ENCODE data around the gene PRR5L. TPM values are rescaled to one million over a fixed set of nuclear protein-coding genes. Genes with fewer than 3 reads are reported as not detected.

The PRR5L gene
- total RNA-seq, 1 donor from 2014 or later: 103 TPM

DNA sequence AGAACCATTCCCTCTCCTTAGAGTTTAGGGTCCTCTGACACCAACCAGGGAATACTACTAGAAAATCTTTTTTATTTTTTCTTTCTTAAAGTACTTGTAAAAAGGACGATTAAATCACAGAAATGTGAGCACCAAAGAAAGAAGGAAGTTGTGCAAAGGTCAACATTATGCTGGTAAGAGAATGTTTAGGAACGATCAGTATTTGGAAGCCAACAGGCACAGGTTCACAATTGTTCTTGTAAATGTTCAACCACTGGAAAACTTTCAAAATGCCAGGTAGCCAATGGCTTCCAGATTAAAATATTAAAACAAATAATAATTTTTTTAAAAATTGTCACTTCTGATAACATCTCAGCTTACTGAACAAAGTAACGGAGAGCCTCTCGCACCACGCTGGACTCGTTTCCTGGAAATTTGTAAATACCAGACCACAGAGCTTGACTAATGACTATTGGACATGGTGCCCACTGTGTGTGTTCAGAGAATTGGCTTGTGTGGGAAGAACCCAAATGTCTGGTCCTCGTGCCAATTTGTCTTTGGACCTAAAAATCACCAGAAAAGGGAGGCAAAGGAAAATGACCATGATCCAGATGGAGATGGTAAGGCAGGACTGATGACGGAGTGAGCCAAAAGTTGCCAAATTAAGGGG, 27.6 kb upstream of the PRR5L start:
- TF ChIP-seq CTCF (IDR thresholded peaks at IDR 0.05): no peak
- Mint-ChIP-seq H3K4me3 (ENCODE audit: unreplicated experiment) (no peak overlapping the region), H3K27me3 (ENCODE audit: unreplicated experiment) (peaks cover 8% of the 10 kb centered on the region), H3K4me1 (ENCODE audit: unreplicated experiment) (peaks cover 1% of the 10 kb centered on the region), H3K27ac (ENCODE audit: unreplicated experiment) (no peak overlapping the region), H3K9me3 (ENCODE audit: unreplicated experiment) (peaks cover 6% of the 10 kb centered on the region), H3K36me3 (ENCODE audit: unreplicated experiment) (peaks cover 28% of the 10 kb centered on the region)
- DNase-seq (ENCODE audit: extremely low spot score, unreplicated experiment): peak; percentile 11

- Mint-ChIP-seq H3K4me3 (ENCODE audit: unreplicated experiment) (no peak overlapping the region), H3K27me3 (ENCODE audit: unreplicated experiment) (no peaks in the 10 kb centered on the region), H3K9me3 (ENCODE audit: unreplicated experiment) (peaks cover 6% of the 10 kb centered on the region), H3K27ac (ENCODE audit: unreplicated experiment) (no peak overlapping the region), H3K4me1 (ENCODE audit: unreplicated experiment) (peaks cover 1% of the 10 kb centered on the region), H3K36me3 (ENCODE audit: unreplicated experiment) (peaks cover 35% of the 10 kb centered on the region)
- DNase-seq (ENCODE audit: extremely low spot score, unreplicated experiment): peak; percentile 48
- TF ChIP-seq CTCF (IDR thresholded peaks at IDR 0.05): no peak
These were observed 25.4 kb upstream of the PRR5L start for GRCh38 chr11:36270701-36271100.

DNA sequence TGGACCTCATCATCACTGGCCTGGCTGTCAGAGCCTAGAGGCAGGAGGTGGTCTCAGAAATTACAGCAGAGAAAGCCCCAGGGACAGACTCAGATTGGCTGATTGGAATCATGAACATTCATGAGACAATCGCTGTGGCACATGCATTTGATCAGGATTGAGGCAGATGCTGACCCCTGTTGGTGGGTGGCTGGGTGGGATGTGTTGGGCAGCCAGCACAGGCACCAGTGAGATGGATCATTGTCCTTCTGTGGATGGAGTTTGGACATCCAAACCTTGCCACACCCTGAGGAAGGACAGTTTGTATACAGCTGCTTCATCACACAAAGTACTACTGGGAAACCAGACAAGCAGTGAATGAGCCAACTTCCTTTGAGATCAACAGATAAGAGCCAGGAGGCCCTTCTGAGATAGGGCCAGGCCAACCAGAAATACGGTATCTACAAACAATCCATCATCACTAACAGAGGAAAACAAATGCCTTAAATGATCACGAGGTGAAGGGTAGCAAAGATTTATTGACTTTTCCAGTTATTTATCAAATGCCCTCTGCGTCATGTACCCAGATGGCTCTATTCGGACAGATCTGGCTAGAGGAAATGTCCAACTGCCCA, 24.2 kb upstream of the PRR5L start:
- peaks cover 6% of the 10 kb centered on the region for H3K9me3 Mint-ChIP-seq (ENCODE audit: unreplicated experiment)
- H3K4me1 Mint-ChIP-seq (ENCODE audit: unreplicated experiment): no peaks in the 10 kb centered on the region
- no peak overlapping the region for H3K4me3 Mint-ChIP-seq (ENCODE audit: unreplicated experiment)
- peaks cover 39% of the 10 kb centered on the region for H3K36me3 Mint-ChIP-seq (ENCODE audit: unreplicated experiment)
- no peak for TF ChIP-seq CTCF (IDR thresholded peaks at IDR 0.05)
- H3K27me3 Mint-ChIP-seq (ENCODE audit: unreplicated experiment): no peaks in the 10 kb centered on the region
- no peak overlapping the region for H3K27ac Mint-ChIP-seq (ENCODE audit: unreplicated experiment)
- DNase-seq (ENCODE audit: extremely low spot score, unreplicated experiment): peak; percentile 46

- no peaks in the 10 kb centered on the region for H3K27me3 Mint-ChIP-seq (ENCODE audit: unreplicated experiment)
- H3K4me3 Mint-ChIP-seq (ENCODE audit: unreplicated experiment): no peak overlapping the region
- no peaks in the 10 kb centered on the region for H3K4me1 Mint-ChIP-seq (ENCODE audit: unreplicated experiment)
- H3K27ac Mint-ChIP-seq (ENCODE audit: unreplicated experiment): no peak overlapping the region
- TF ChIP-seq CTCF (IDR thresholded peaks at IDR 0.05): no peak
- H3K36me3 Mint-ChIP-seq (ENCODE audit: unreplicated experiment): peaks cover 39% of the 10 kb centered on the region
- peaks cover 6% of the 10 kb centered on the region for H3K9me3 Mint-ChIP-seq (ENCODE audit: unreplicated experiment)
- peak; percentile 3 for DNase-seq (ENCODE audit: extremely low spot score, unreplicated experiment)
These were observed 23.0 kb upstream of the PRR5L start for GRCh38 chr11:36273110-36273509.

DNA sequence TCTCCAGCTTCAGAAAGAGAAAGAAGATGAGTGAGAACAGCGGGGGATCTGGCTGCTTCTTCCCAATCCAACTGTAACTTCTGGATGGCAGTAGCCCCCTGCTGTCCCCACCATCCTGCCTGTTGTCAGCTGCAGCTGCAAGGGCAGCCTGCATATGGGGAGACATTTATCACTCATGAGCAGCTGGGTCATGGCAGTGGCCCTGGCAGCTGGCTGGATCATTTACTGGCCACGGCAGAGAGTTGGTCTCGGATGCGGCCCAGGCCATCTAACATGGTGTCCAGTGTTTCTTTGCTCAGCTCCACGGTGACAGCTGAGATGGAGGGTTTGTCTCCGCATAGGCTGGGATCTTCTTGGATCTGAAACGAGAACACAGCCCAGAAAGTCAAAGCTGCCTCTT, 21.7 kb upstream of the PRR5L start:
- Mint-ChIP-seq H3K4me3 (ENCODE audit: unreplicated experiment) (no peak overlapping the region), H3K27ac (ENCODE audit: unreplicated experiment) (no peak overlapping the region), H3K9me3 (ENCODE audit: unreplicated experiment) (peaks cover 6% of the 10 kb centered on the region), H3K4me1 (ENCODE audit: unreplicated experiment) (no peaks in the 10 kb centered on the region), H3K27me3 (ENCODE audit: unreplicated experiment) (no peaks in the 10 kb centered on the region), H3K36me3 (ENCODE audit: unreplicated experiment) (peaks cover 39% of the 10 kb centered on the region)
- TF ChIP-seq CTCF (IDR thresholded peaks at IDR 0.05): no peak
- peak; percentile 56 for DNase-seq (ENCODE audit: extremely low spot score, unreplicated experiment)
